ENCODE measurements around the gene SPATA6L. TPM values are rescaled to one million over a fixed set of nuclear protein-coding genes. Genes with fewer than 3 reads are reported as not detected.
"Not testable (repeated sequence)": the region's sequence is repeated elsewhere in the genome, so short reads cannot be mapped to it uniquely, and the experiment has no call there.

Gene SPATA6L
- total RNA-seq, 1 experiment from 2014 or later, result 0.57 TPM

GRCh38 chr9:4656621-4657020, 9.7 kb downstream of the SPATA6L start (continued):
- TF ChIP-seq, protein P1, sequence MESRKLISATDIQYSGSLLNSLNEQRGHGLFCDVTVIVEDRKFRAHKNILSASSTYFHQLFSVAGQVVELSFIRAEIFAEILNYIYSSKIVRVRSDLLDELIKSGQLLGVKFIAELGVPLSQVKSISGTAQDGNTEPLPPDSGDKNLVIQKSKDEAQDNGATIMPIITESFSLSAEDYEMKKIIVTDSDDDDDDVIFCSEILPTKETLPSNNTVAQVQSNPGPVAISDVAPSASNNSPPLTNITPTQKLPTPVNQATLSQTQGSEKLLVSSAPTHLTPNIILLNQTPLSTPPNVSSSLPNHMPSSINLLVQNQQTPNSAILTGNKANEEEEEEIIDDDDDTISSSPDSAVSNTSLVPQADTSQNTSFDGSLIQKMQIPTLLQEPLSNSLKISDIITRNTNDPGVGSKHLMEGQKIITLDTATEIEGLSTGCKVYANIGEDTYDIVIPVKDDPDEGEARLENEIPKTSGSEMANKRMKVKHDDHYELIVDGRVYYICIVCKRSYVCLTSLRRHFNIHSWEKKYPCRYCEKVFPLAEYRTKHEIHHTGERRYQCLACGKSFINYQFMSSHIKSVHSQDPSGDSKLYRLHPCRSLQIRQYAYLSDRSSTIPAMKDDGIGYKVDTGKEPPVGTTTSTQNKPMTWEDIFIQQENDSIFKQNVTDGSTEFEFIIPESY (IDR thresholded peaks at IDR 0.05; ENCODE audit: extremely low read depth, insufficient replicate concordance, low read length), result no peak

GRCh38 chr9:4656196-4656595, 10.1 kb downstream of the SPATA6L start:
- H3K9me3 ChIP-seq (ENCODE audit: control insufficient read depth in 1 of 2, insufficient read depth in 1 of 2, low read depth in 1 of 2, low read length in 2 of 2); BruUV-seq (replicated peaks); POLR2A ChIA-PET; H2AFZ ChIP-seq (ENCODE audit: low read depth, low read length, poor library complexity, severe bottlenecking); H3K79me2 ChIP-seq (ENCODE audit: insufficient read depth, low read length); H3K9me2 ChIP-seq (ENCODE audit: insufficient read depth); H3K4me2 ChIP-seq (ENCODE audit: low read length); DNase-seq (ENCODE audit: low read depth, low spot score); H3K9ac ChIP-seq (ENCODE audit: low read length); H4K20me1 ChIP-seq (ENCODE audit: insufficient read depth); H3K27me3 ChIP-seq (ENCODE audit: insufficient read depth, low read length); ATAC-seq; H3K36me3 ChIP-seq (ENCODE audit: control insufficient read depth in 1 of 2, insufficient read depth in 2 of 2, low read length in 2 of 2); H3K4me1 ChIP-seq (ENCODE audit: control insufficient read depth in 1 of 2, insufficient read depth in 2 of 2, low read length in 2 of 2); intact Hi-C loops (cut with micrococcal nuclease); H3K27ac ChIP-seq (ENCODE audit: low read depth, low read length); RAD21 ChIA-PET (ENCODE audit: low non-redundant PET in 1 of 2, low total read pairs in 2 of 2, uncharacterized antibody in 2 of 2, unreplicated experiment in 2 of 2); H3K4me3 ChIP-seq (replicated peaks in 1 of 2; ENCODE audit: low read depth in 1 of 2, low read length in 2 of 2): not testable (repeated sequence)
- CTCF ChIA-PET, result interaction anchor here (0.9 kb wide), 1 partner anchor 16 kb away, joined by 3 read pairs; no protein-coding TSS in a partner anchor

DNA sequence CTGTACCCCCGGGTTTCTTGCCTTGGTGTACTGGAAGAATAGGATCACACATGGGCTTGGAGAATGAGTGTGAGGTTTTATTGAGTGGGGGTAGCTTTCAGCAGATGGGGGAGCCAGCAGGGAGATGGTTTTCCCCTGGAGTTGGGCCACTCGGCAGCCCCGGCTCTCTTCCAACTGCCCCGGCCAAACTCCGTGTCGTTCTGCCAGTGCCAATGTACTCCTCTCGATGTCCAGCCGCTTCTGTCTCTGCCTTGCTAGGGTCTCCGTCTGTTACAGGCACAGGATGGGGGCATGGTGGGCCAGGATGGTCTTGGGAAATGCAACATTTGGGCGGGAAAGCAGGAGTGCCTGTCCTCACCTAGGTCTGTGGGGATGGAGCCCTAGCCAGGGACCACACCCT, 11.7 kb downstream of the SPATA6L start:
- Histone ChIP-seq H3K9me2 (ENCODE audit: insufficient read depth) (no peaks in the 10 kb centered on the region), H3K27ac (ENCODE audit: low read depth, low read length) (no peak overlapping the region), H3K79me2 (ENCODE audit: insufficient read depth, low read length) (no peaks in the 10 kb centered on the region), H3K4me3 (replicated peaks in 1 of 2; ENCODE audit: low read depth in 1 of 2, low read length in 2 of 2) (no peak overlapping the region), H3K36me3 (ENCODE audit: control insufficient read depth in 1 of 2, insufficient read depth in 2 of 2, low read length in 2 of 2) (no peaks in the 10 kb centered on the region), H3K9me3 (ENCODE audit: control insufficient read depth in 1 of 2, insufficient read depth in 1 of 2, low read depth in 1 of 2, low read length in 2 of 2) (no peaks in the 10 kb centered on the region), H3K9ac (ENCODE audit: low read length) (no peak overlapping the region), H3K4me2 (ENCODE audit: low read length) (no peak overlapping the region), H4K20me1 (ENCODE audit: insufficient read depth) (no peaks in the 10 kb centered on the region), H3K27me3 (ENCODE audit: insufficient read depth, low read length) (no peaks in the 10 kb centered on the region), H2AFZ (ENCODE audit: low read depth, low read length, poor library complexity, severe bottlenecking) (no peak overlapping the region), H3K4me1 (ENCODE audit: control insufficient read depth in 1 of 2, insufficient read depth in 2 of 2, low read length in 2 of 2) (no peaks in the 10 kb centered on the region)
- ChIA-PET CTCF (no interaction called here), POLR2A (no interaction called here), RAD21 (ENCODE audit: low non-redundant PET in 1 of 2, low total read pairs in 2 of 2, uncharacterized antibody in 2 of 2, unreplicated experiment in 2 of 2) (no interaction called here)
- ATAC-seq (no peak), DNase-seq (ENCODE audit: low read depth, low spot score) (no peak)
- BruUV-seq (replicated peaks), result no TSS peak
- TF ChIP-seq MAX (IDR thresholded peaks at IDR 0.05), result no peak
- no peak for TF ChIP-seq ATF3 (IDR thresholded peaks at IDR 0.05)
- TF ChIP-seq SRF (IDR thresholded peaks at IDR 0.05; ENCODE audit: low read depth), result no peak
- no peak for TF ChIP-seq CBX3 (IDR thresholded peaks at IDR 0.05; ENCODE audit: low read depth)
- no peak for TF ChIP-seq POLR2A (IDR thresholded peaks at IDR 0.05; ENCODE audit: borderline replicate concordance, extremely low read depth, insufficient read depth, insufficient read length)
- no peak for TF ChIP-seq EZH2 (IDR thresholded peaks at IDR 0.05)
- intact Hi-C loops (cut with micrococcal nuclease), result no loop called here

Data from HCT116 (cell line).